GOT3 (cell line): ENCODE data around the gene RAB30.
"Not testable (repeated sequence)": the region's sequence is repeated elsewhere in the genome, so short reads cannot be mapped to it uniquely, and the experiment has no call there.

Experiments
- DNase-seq: peaks from one replicate; lab custom pipeline; 2025; ENCODE audit warnings: mixed read lengths; lab: John Stamatoyannopoulos, UW

Gene RAB30

DNA sequence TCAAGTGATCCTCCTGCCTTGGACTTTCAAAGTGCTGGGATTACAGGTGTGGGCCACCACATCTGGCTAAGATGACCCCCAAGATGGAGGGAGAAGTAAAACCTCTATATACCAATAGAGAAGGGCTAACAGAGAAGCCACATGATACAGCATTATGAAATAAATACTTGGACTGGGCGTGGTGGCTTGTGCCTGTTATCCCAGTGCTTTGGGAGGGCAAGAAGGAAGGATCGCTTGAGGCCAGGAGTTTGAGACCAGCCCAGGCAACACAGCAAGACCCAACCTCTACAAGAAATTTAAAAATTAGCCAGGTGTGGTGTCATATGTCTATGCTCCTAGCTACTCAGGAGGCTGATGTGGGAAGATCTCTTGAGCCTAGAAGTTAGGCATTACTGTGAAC lies 61.7 kb downstream of the RAB30 start:
- DNase-seq: no peak

DNA sequence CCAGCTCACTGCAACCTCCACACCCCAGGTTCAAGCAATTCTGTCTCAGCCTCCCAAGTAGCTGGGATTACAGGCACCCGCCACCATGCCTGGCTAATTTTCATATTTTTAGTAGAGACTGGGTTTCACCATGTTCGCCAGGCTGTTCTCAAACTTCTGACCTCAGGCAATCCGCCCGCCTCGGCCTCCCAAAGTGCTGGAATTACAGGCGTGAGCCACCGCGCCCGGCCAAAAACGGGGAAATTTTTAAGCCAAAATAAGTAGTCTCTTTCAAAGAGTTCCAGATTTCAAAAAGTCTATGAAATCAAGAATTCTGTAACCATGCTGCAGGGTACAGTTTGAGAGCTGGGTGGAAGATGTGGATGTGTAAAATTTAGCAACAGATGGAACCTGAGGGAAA lies 62.6 kb downstream of the RAB30 start:
- not testable (repeated sequence) for DNase-seq

DNA sequence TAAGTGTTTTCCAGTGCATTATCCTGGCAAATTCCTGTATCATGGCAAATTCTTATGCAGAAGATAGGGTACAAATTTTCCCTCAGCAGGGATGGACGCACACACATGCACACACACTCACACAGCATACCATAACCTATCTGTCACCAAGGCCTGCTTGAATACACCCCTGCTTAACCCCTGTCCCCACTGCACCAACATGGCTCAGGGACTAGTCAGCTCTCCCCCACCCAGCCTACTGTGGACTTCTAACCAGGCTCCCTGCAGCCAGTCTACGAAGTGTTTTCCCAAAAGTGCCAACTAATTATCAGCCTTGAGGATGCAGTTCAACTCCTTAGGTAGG lies 63.1 kb downstream of the RAB30 start:
- DNase-seq: no peak

- DNase-seq: no peak
These were observed 63.7 kb downstream of the RAB30 start for GRCh38 chr11:83007909-83008580.

DNA sequence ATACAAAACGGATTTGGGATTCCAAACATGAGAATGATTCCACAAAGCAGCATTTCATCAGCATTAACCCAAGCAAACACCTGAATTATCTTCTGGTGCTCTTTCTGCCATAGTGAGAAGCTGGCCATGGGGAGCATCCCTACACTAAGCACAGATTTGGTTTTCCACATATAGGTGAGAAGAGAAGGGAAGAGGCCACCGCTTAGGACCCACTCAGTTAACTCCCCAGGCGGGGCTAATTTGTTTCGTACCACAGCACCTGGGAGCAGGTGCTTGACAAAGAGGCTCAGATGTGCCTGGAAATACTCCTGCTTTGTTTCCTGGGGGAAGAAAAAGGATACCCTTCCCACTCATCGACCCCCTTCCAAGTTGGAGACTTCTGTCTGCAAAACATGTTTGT lies 64.2 kb downstream of the RAB30 start:
- DNase-seq: no peak

GRCh38 chr11:83006877-83007330 lies 64.8 kb downstream of the RAB30 start:
- DNase-seq: no peak

- no peak for DNase-seq
These were observed 66.7 kb downstream of the RAB30 start for GRCh38 chr11:83004746-83005556.

- no peak for DNase-seq
These were observed 69.2 kb downstream of the RAB30 start for GRCh38 chr11:83002522-83002921.

GRCh38 chr11:83002053-83002452 lies 69.6 kb downstream of the RAB30 start:
- no peak for DNase-seq

DNA sequence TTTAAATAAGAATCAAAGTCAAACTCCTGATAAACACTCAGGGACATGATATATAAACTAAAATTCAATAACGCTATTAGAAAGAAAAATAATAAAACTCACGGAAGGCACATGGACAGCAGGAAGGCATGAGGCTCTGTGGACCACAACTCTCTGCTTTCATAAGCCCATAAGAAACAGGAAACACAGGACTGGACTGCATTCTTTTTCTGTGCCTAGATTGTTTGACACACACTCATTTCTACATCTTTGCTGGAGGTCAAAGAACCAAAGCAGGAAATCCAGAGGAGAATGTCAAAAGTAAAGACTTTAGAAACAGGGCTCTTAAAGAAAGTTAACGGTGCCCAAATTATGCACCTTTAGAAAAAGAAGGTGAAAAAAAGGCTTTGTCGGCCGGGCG lies 71.3 kb downstream of the RAB30 start:
- DNase-seq: no peak

- no peak for DNase-seq
These were observed 72.5 kb downstream of the RAB30 start for GRCh38 chr11:82999232-82999631.

DNA sequence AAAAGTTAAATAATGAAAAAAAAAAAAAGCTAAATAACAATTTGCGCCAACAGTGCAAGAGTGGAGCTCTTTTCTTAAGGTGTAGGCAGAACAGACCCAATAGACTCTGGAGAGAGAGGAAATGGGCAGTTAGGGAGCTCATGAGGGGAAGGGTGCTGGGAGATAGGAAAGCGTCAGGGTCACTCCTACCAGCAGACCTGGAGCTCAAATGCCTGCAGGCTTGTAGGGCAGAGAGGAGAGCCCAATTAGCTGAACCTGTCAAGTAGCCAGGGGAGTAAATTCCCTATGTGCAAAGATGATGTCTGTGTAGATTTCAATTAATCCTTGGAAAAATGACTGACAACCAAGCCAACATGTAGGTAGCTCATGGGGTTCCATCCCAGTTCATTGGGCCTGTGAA lies 73.0 kb downstream of the RAB30 start:
- no peak for DNase-seq

DNA sequence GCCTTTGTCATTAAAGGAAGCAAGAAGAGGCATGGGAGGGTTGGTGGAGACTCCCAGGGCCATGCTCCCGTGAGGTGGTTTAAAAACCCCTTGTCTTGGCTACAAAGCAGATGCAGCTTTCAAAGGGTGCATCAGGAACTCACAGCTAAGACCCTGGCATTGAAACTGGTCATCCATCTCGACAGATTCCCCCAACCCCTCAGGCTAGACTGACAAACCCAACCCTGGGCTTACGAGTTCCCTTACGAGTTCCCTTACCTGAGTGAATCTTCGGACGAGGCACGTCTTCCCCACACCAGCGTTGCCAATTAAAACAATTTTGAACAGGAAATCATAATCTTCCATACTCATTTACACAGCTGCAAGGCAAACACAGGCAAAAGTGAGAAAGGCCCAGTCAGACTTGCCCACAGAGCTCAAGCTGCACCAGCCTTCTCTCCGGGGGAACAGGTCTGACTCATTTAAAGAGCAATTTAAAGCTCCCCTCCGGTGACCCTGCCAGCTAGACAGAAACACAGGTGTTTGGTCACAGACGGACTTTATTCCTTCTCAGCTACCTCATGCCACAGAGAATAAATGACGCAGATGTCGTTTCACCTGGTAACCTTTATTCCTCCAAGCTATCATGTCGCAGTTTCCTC lies 74.6 kb downstream of the RAB30 start:
- no peak for DNase-seq

DNA sequence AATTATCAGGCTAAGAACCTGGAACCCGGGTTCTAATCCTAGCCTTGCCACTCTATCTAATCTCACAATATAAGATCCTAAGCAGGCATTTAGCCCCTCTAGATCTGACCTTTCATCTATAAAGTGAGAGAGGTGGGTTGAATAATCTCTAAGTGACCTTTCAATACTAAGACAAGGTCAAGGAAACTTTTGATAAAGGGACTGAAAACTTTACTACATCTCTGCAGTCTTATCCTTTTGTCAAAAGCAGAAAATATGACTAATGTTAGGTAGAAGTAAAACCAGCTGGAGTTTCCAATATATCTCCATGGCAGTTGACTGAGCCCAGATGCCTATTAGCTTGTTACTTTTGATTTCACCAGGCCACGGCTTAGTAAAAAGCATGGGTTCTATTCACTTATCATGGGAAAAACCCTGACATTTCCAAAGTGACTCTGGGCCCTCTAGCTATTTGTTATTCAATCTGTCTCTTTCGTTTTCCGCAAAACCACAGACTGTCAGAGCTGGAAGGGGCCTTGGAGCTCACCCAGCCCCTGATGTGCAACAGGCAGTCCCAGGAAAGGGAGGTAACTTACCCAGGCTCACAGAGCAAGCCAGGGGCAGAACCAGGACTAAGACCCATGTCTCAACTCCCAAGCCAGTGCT lies 75.8 kb downstream of the RAB30 start:
- no peak for DNase-seq

GRCh38 chr11:82995235-82995634 lies 76.5 kb downstream of the RAB30 start:
- no peak for DNase-seq

DNA sequence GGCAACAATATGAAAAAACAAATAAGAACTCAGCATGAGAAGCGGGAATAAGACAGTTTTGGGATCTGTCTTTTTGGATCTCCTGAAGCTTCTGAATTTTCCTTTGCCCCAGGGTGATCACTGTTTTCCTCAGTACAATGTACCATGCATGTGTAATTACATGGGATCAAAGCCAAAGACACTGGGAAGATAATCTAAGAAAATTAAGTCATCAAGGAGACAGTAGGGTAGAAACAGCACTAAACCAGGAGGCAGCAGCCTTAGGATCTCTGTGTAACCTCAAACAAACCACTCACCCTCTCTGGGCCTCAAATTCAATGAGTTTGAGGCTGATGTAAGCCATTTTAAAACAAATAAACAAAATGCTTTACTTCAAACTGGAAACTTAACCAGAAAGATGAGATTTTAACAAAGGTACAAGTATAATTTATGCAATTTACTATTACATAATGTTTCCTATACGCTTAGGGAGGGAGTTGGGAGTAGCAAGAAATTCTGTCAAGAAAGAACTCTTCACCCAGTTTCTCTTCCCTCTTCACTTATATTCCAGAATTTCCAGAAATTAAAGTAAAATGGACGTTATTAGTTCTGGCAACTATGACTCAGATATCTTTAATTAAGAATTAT lies 77.0 kb downstream of the RAB30 start:
- no peak for DNase-seq

DNA sequence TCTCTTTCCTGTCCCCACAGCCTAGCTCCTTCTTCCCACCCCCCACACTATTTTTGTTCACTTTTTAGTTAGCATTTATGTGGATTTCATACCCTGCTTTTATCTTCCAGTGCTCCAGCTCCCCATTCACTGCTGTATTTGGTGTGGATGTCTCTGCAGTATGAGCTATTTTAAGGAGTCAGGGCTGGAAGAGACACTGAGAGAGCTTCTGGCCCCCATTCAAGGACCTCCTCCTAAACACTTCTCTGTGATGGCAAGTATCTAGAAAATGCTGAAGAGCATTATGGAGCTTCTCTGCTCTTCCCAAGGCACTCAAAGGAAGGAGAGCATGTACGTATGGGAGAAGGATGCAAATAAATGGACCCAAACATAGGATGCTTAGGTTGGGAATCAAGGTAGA lies 79.5 kb downstream of the RAB30 start:
- no peak for DNase-seq

DNA sequence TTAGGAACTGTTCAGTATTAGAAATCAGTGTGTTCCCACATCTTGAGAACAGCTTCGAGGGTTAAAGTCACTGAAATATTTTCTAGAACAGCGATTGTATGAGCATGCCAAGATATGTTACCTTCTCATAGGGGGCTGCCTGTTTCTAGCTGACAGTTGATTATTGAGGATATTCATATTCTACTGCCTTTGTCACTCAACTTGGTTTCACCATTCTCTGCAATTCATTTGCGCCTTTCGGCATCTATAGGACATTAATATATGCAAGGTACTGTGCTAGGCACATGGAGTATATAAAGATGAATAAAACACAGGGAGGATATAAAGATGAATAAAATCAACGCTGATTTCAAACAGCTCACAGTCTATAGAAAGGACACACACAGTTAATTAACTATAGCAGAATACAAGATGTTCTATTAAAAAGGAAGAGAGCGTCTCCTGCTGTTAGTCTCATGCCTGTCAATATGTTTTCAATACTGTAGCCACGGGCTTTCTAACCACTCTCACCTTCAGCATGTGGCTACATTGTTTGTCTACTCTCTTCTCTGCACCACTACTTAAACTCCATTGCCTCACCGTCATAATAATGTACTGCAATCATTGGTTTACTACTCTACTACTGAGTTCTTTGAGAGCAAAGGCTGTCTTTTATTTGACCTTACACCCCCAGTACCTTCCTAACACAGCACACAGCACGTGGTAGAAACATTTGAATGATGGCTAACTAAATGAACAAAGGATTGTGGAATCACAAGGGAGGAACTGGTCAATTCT lies 81.9 kb downstream of the RAB30 start:
- no peak for DNase-seq

DNA sequence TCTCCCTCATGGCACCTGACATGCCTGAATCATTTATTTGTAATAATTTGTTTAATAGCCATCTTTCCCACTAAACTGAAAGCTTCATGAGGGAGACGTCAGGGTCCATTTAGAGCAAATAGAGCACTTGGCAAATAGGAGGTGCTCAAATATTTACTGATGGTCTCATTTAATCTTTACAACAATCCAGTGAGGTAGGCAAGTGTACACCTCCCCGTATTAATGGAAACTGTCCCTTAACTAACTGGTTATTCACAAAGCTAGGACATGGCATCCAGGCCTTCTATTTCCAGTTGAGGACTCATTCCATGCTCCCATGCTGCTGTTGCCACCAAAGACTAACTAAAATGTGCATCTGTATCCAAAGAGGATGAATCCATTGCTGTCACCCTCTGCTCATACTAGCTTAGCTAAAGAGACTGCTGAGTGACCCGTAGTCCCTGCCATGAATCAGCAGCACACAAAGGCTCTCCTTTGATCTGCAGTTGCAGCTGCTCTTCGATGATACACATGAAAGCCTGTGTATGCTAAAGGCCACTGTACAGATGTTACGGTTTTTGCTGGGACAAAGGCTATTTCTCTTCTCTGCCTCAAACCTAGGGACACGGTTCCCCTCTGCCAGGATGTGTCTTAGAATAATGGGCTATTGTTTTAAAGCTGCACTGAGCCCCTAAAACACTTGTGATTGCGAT lies 82.6 kb downstream of the RAB30 start:
- no peak for DNase-seq

DNA sequence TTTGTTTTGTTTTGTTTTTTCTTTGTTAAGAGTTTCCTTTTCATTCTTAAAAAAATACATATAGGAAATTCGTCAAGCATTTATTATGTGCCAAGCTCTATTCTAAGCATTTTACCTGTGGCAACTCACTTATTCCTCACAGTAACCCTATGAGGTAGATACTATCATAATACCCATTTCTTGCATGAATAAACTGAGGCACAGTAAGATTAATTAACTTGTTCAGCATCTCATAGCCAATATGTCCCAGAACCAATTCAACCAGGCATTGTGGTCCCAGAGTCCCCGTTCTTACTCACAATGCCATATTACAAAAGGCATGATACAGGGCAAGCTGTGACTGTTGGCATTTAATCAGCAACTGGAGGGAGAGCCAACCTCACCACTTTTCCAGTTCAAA lies 83.7 kb downstream of the RAB30 start:
- DNase-seq: no peak

GRCh38 chr11:82986446-82986845 lies 85.3 kb downstream of the RAB30 start:
- no peak for DNase-seq
